Measurements from ENCODE around the gene AJAP1. TPM values are rescaled to one million over a fixed set of nuclear protein-coding genes. Genes with fewer than 3 reads are reported as not detected.

AJAP1 gene
- total RNA-seq, 3 donors from 2014 or later: 0.16 to 0.66 (median 0.44) TPM

- intact Hi-C loops (cut with DNase I; ENCODE audit: low total_unique reads): no loop called here
- Histone ChIP-seq H3K4me3 (no peak overlapping the region), H3K36me3 (no peaks in the 10 kb centered on the region), H3K4me1 (no peaks in the 10 kb centered on the region), H3K9me3 (peaks cover 0 to 4% of the 10 kb centered on the region in 2 donors), H3K27me3 (peaks cover 0 to 1% of the 10 kb centered on the region in 2 donors), H3K27ac (no peak overlapping the region)
- DNase-seq (ENCODE audit: low spot score in 2 of 2): no peak
- TF ChIP-seq CTCF (IDR thresholded peaks at IDR 0.05) (no peak), POLR2AphosphoS5 (IDR thresholded peaks at IDR 0.05) (no peak), POLR2A (IDR thresholded peaks at IDR 0.05) (no peak)
These were observed 19.1 kb downstream of the AJAP1 start for GRCh38 chr1:4673494-4673893.

- H3K27ac ChIP-seq: no peak overlapping the region
- no peaks in the 10 kb centered on the region for H3K4me1 ChIP-seq
- intact Hi-C loops (cut with DNase I; ENCODE audit: low total_unique reads): no loop called here
- no peaks in the 10 kb centered on the region for H3K36me3 ChIP-seq
- H3K9me3 ChIP-seq: peaks cover 0 to 10% of the 10 kb centered on the region in 2 donors
- no peak for DNase-seq (ENCODE audit: low spot score in 2 of 2)
- H3K4me3 ChIP-seq: no peak overlapping the region
- TF ChIP-seq POLR2A (IDR thresholded peaks at IDR 0.05): no peak
- H3K27me3 ChIP-seq: no peaks in the 10 kb centered on the region
These were observed 19.7 kb downstream of the AJAP1 start for GRCh38 chr1:4674117-4674516.

GRCh38 chr1:4674676-4675075 lies 20.3 kb downstream of the AJAP1 start:
- intact Hi-C loops (cut with DNase I; ENCODE audit: low total_unique reads): no loop called here
- DNase-seq (ENCODE audit: low spot score in 2 of 2): no peak
- peaks cover 0 to 13% of the 10 kb centered on the region in 2 donors for H3K9me3 ChIP-seq
- no peaks in the 10 kb centered on the region for H3K36me3 ChIP-seq
- H3K4me1 ChIP-seq: no peaks in the 10 kb centered on the region
- TF ChIP-seq POLR2AphosphoS5 (IDR thresholded peaks at IDR 0.05) (no peak), POLR2A (IDR thresholded peaks at IDR 0.05) (no peak), CTCF (IDR thresholded peaks at IDR 0.05) (no peak)
- no peak overlapping the region for H3K27ac ChIP-seq
- no peaks in the 10 kb centered on the region for H3K27me3 ChIP-seq
- H3K4me3 ChIP-seq: no peak overlapping the region

- intact Hi-C loops (cut with DNase I; ENCODE audit: low total_unique reads): no loop called here
- TF ChIP-seq POLR2A (IDR thresholded peaks at IDR 0.05) (no peak), CTCF (IDR thresholded peaks at IDR 0.05) (no peak), POLR2AphosphoS5 (IDR thresholded peaks at IDR 0.05) (no peak)
- peaks cover 0 to 23% of the 10 kb centered on the region in 2 donors for H3K9me3 ChIP-seq
These were observed 21.2 kb downstream of the AJAP1 start for GRCh38 chr1:4675454-4676186.

GRCh38 chr1:4676253-4676652 lies 21.8 kb downstream of the AJAP1 start:
- TF ChIP-seq CTCF (IDR thresholded peaks at IDR 0.05) (no peak), POLR2AphosphoS5 (IDR thresholded peaks at IDR 0.05) (no peak), POLR2A (IDR thresholded peaks at IDR 0.05) (no peak)
- no peak overlapping the region for H3K4me3 ChIP-seq
- no peaks in the 10 kb centered on the region for H3K36me3 ChIP-seq
- H3K27ac ChIP-seq: no peak overlapping the region
- no peaks in the 10 kb centered on the region for H3K4me1 ChIP-seq
- DNase-seq (ENCODE audit: low spot score in 2 of 2): no peak
- peaks cover 0 to 23% of the 10 kb centered on the region in 2 donors for H3K9me3 ChIP-seq
- intact Hi-C loops (cut with DNase I; ENCODE audit: low total_unique reads): no loop called here
- H3K27me3 ChIP-seq: no peaks in the 10 kb centered on the region

More at GRCh38 chr1:4675454-4676186, 21.2 kb downstream of the AJAP1 start:
- H3K4me1 ChIP-seq: no peaks in the 10 kb centered on the region
- no peak overlapping the region for H3K27ac ChIP-seq
- H3K36me3 ChIP-seq: no peaks in the 10 kb centered on the region
- H3K4me3 ChIP-seq: no peak overlapping the region
- H3K27me3 ChIP-seq: no peaks in the 10 kb centered on the region
- no peak for DNase-seq (ENCODE audit: low spot score in 2 of 2)

Measured in breast epithelium (tissue), 4 donors.